Upper lobe of left lung (tissue), 6 donors: ENCODE results near the gene EVA1A. TPM values are rescaled to one million over a fixed set of nuclear protein-coding genes. Genes with fewer than 3 reads are reported as not detected.

Experiments used
- ATAC-seq, 2 donors: fragments of 200-7000 bp; cut with Tn5 transposase; one replicate each; pipeline ENCODE4 v1.9.1; 2022; ENCODE audit warnings: mild to moderate bottlenecking in 2 of 2, moderate library complexity in 2 of 2; ENCODE audit not compliant: low FRiP score in 2 of 2
- DNase-seq, 2 donors: peaks; one replicate each; pipeline ENCODE4 v3.0.0-alpha.2; 2019 to 2020
- H3K27ac ChIP-seq, 4 donors: fragments of 200-600 bp; sonication (generic); one replicate each; pipeline ENCODE4 v1.5.1; 2016 to 2019
- H3K27me3 ChIP-seq, 4 donors: fragments of 200-600 bp; sonication (generic); one replicate each; pipeline ENCODE4 v1.5.1; 2017 to 2019
- H3K36me3 ChIP-seq, 4 donors: fragments of 200-600 bp; sonication (generic); one replicate each; pipeline ENCODE4 v1.5.1; 2016 to 2019
- H3K4me1 ChIP-seq, 4 donors: fragments of 200-600 bp; sonication (generic); one replicate each; pipeline ENCODE4 v1.5.1; 2018 to 2019
- H3K4me3 ChIP-seq, 4 donors: fragments of 200-600 bp; sonication (generic); one replicate each; pipeline ENCODE4 v1.5.1; 2017 to 2019; ENCODE audit warnings: mild to moderate bottlenecking in 2 of 4, moderate library complexity in 1 of 4
- H3K9me3 ChIP-seq, 4 donors: fragments of 200-600 bp; sonication (generic); one replicate each; pipeline ENCODE4 v1.5.1; 2018 to 2019
- EP300 ChIP-seq, 4 donors: sonication (generic); formaldehyde crosslinking; IDR thresholded peaks; one replicate each; pipeline ENCODE4 v1.5.1; 2017; ENCODE audit warnings: antibody characterized with exemption in 4 of 4, control low read depth in 2 of 4
- POLR2A ChIP-seq, 4 donors: fragments of 450-650 bp; IDR thresholded peaks; one replicate each; pipeline ENCODE4 v1.5.1; 2016 to 2017; ENCODE audit warnings: antibody characterized with exemption in 4 of 4, mild to moderate bottlenecking in 2 of 4
- POLR2AphosphoS5 ChIP-seq, 2 donors: sonication (generic); formaldehyde crosslinking; IDR thresholded peaks; one replicate each; pipeline ENCODE4 v1.5.1; 2017; ENCODE audit warnings: antibody characterized with exemption in 2 of 2
- WGBS, 2 donors: methylation state at CpG; one replicate each; pipeline ENCODE4 v1.1.5; 2017 to 2018; 5-methylcytosine and 5-hydroxymethylcytosine counted together
- small RNA-seq, 4 donors: library from RNA; depleted of rRNA; stranded (forward); fragments of <200 nt; gene quantifications; one replicate each; pipeline ENCODE3, GENCODE V24; 2016
- total RNA-seq, 6 donors: library from RNA; depleted of rRNA in 4 of 6; stranded (reverse); fragments of >200 nt in 4 of 6; gene quantifications; one replicate each; pipeline versions ENCODE4 v1.1.0 to v1.2.1, GENCODE V29; 2016 to 2021
- TF ChIP-seq, protein P1 (sequence below), 6 experiments: fragments of 450-650 bp in 4 of 6; fragments of 200-600 bp in 2 of 6; sonication (generic) in 2 of 6; IDR thresholded peaks; one replicate each; pipeline ENCODE4 v1.5.1; 2016 to 2019; ENCODE audit warnings: antibody characterized with exemption in 6 of 6
- donor health status: DM: no; HTN: no; CAD: no; lungs with moderate emphysema.
- donor health status: DM: no; HTN: yes; CAD: no; lungs with severe emphysema.

Gene EVA1A
- total RNA-seq, 6 donors from 2014 or later, result 30.4 to 96.9 (median 55.0) TPM

DNA sequence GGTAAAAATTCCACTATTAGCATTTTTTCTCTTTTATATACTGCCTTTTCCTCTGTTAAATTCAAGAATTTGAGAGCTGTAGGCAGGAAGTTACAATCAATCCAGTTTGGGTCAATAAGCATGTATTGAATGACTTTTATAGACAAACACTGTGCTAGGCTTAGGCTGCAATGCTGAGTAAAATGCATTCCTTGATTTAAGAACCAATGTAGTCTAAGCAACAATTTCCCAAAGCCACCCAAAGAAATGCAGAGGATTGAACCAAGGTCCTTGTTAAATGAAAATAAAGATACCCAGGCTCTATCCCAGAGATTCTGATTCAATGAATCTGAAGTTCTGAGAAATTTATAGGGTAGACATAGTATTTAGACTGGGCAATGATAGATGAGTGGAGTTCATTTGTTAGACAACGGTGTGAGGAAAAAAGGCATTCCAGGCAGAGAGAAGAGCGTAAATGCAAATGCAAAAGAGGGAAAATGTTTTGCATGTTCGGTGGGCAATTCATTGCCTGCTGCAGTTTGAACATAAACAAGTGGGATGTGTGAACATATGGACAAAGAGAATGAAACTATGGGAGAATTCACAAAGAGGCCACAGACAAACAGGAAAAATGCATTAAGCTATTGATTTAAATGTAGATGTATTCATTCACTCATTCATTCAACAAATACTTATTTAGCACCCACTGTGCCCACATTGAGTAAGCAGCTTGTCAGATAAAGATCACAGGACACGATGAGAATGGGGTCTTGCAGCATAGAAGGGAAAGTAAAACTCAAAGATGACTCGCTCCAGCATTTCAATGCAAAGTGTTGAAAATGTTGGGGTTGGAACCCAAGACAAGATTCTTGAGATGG, 107.1 kb downstream of the EVA1A start:
- TF ChIP-seq POLR2AphosphoS5 (IDR thresholded peaks at IDR 0.05), result no peak
- no peak for TF ChIP-seq EP300 (IDR thresholded peaks at IDR 0.05)
- TF ChIP-seq POLR2A (IDR thresholded peaks at IDR 0.05), result no peak
- TF ChIP-seq, protein P1, sequence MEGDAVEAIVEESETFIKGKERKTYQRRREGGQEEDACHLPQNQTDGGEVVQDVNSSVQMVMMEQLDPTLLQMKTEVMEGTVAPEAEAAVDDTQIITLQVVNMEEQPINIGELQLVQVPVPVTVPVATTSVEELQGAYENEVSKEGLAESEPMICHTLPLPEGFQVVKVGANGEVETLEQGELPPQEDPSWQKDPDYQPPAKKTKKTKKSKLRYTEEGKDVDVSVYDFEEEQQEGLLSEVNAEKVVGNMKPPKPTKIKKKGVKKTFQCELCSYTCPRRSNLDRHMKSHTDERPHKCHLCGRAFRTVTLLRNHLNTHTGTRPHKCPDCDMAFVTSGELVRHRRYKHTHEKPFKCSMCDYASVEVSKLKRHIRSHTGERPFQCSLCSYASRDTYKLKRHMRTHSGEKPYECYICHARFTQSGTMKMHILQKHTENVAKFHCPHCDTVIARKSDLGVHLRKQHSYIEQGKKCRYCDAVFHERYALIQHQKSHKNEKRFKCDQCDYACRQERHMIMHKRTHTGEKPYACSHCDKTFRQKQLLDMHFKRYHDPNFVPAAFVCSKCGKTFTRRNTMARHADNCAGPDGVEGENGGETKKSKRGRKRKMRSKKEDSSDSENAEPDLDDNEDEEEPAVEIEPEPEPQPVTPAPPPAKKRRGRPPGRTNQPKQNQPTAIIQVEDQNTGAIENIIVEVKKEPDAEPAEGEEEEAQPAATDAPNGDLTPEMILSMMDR (IDR thresholded peaks at IDR 0.05), result no peak
- Histone ChIP-seq H3K4me3 (no peak overlapping the region), H3K27me3 (no peaks in the 10 kb centered on the region), H3K9me3 (no peaks in the 10 kb centered on the region), H3K27ac (no peak overlapping the region), H3K36me3 (no peaks in the 10 kb centered on the region), H3K4me1 (no peaks in the 10 kb centered on the region)
- no peak for DNase-seq
- ATAC-seq, result no peak
- WGBS, 2 donors, result 74 to 77% methylated on average over 5 of the region's 5 CpGs

DNA sequence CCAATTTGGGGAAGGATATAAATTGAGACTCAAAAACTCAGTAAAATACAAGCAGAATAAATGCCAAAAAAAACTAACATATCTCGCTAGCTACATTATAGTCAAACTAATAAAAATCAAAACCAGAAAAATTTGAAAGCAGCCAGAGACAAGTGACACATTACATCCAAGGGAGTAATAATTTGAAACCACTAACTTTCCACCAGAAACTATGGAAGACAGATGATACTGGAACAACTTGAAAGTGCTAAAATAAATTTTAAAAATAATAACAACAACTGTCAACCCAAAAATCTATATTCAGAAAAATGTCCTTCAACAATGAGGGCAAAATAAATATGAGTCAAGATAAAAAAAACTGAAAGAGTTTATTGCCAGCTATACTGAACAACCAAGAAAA, 110.7 kb downstream of the EVA1A start:
- no peak overlapping the region for H3K4me3 ChIP-seq
- H3K4me1 ChIP-seq, result no peaks in the 10 kb centered on the region
- H3K36me3 ChIP-seq, result no peaks in the 10 kb centered on the region
- ATAC-seq, result no peak
- no peaks in the 10 kb centered on the region for H3K27me3 ChIP-seq
- 89 to 94% methylated on average over 1 of the region's 1 CpG for WGBS, 2 donors
- H3K27ac ChIP-seq, result no peak overlapping the region
- no peak for DNase-seq
- TF ChIP-seq EP300 (IDR thresholded peaks at IDR 0.05), result no peak
- TF ChIP-seq, protein P1 (IDR thresholded peaks at IDR 0.05), result no peak
- no peak for TF ChIP-seq POLR2A (IDR thresholded peaks at IDR 0.05)
- no peak for TF ChIP-seq POLR2AphosphoS5 (IDR thresholded peaks at IDR 0.05)
- no peaks in the 10 kb centered on the region for H3K9me3 ChIP-seq

DNA sequence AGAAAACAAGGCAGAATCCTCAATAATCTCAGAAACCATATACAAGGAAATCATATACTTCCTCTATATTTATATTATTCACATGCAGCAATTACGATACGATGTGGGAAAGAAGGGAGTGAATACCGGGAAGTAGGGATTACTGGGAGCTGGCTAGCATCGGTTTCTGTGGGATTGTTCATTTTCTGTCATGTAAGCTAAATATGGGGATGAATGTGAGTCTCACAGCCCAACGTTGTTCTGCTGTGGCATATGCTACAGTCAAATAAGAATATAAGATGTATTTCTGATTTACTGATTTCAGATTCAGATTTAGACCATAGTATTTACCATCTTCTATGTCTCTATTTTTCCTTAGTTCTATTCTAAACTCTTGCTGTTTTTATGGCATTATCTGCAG, 113.6 kb downstream of the EVA1A start:
- Histone ChIP-seq H3K4me1 (no peaks in the 10 kb centered on the region), H3K36me3 (no peaks in the 10 kb centered on the region), H3K9me3 (no peaks in the 10 kb centered on the region), H3K27ac (no peak overlapping the region), H3K27me3 (no peaks in the 10 kb centered on the region), H3K4me3 (no peak overlapping the region)
- no peak for DNase-seq
- whole genome bisulfite sequencing, 2 donors, result 79 to 81% methylated on average over 5 of the region's 5 CpGs
- TF ChIP-seq, protein P1 (IDR thresholded peaks at IDR 0.05), result no peak
- TF ChIP-seq POLR2AphosphoS5 (IDR thresholded peaks at IDR 0.05) (no peak), POLR2A (IDR thresholded peaks at IDR 0.05) (no peak), EP300 (IDR thresholded peaks at IDR 0.05) (no peak)
- no peak for ATAC-seq

Small RNA genes lying within 50 kb of the gene (small RNA-seq; reads per million reads assigned to genes)
- 0 reads per million in 4 donors for gene RF01233

Other genes with a start within 250 kb of the EVA1A start
- 10 to 100 TPM; 23.4 to 34.3 (median 30.7) TPM for gene MRPL19, start 85.8 kb upstream of the EVA1A start, total RNA-seq
- gene GCFC2, start 150.0 kb upstream of the EVA1A start, total RNA-seq, result 10 to 100 TPM; 13.7 to 75.4 (median 26.4) TPM